Activated B cell treated with CpG ODN at 0.5 μM for 24 hours (primary cell): ENCODE data around the gene JHY. TPM values are rescaled to one million over a fixed set of nuclear protein-coding genes. Genes with fewer than 3 reads are reported as not detected.

Source experiments
- ATAC-seq: fragments of 200-7000 bp; cut with Tn5 transposase; one replicate; pipeline ENCODE4 v1.10.0; 2021; ENCODE audit warnings: low read depth, mild to moderate bottlenecking, moderate library complexity
- CTCF ChIA-PET: fragments of 350-600 bp; sonication (Branson Sonifier 250); formaldehyde crosslinking; loops from one replicate; lab custom pipeline; 2021; ENCODE audit warnings: antibody characterized with exemption; lab: Charles Lee
- POLR2A ChIA-PET: fragments of 350-600 bp; sonication (Branson Sonifier 250); formaldehyde crosslinking; loops from one replicate; lab custom pipeline; 2021; ENCODE audit warnings: antibody characterized with exemption; lab: Charles Lee
- DNase-seq: peaks from one replicate; pipeline ENCODE4 v3.0.0; 2022
- H3K27ac Mint-ChIP-seq: one replicate; pipeline ENCODE4 v1.8.0; 2020; ENCODE audit warnings: mixed read lengths
- H3K27me3 Mint-ChIP-seq: one replicate; pipeline ENCODE4 v1.8.0; 2021; ENCODE audit warnings: mixed read lengths
- H3K36me3 Mint-ChIP-seq: one replicate; pipeline ENCODE4 v1.8.0; 2021; ENCODE audit warnings: low read depth, mixed read lengths
- H3K4me1 Mint-ChIP-seq: one replicate; pipeline ENCODE4 v1.8.0; 2021; ENCODE audit warnings: mixed read lengths
- H3K4me3 Mint-ChIP-seq: one replicate; pipeline ENCODE4 v1.8.0; 2020; ENCODE audit warnings: mild to moderate bottlenecking, mixed read lengths
- H3K9me3 Mint-ChIP-seq: one replicate; pipeline ENCODE4 v1.8.0; 2020; ENCODE audit warnings: mixed read lengths
- CTCF ChIP-seq: fragments of 200-600 bp; IDR thresholded peaks from one replicate; pipeline ENCODE4 v1.8.0; 2022; ENCODE audit warnings: antibody characterized with exemption, mild to moderate bottlenecking
- intact Hi-C: fragments of 100-400 bp; cut with micrococcal nuclease; formaldehyde crosslinking; loops from one replicate; pipeline ENCODE4 v1.15.1; 2024
- total RNA-seq: library from RNA; stranded (reverse); gene quantifications from 2 replicates; pipeline ENCODE4 v1.2.3, GENCODE V29; 2022

Gene JHY
- total RNA-seq, 1 donor from 2014 or later = 2.0 TPM

DNA sequence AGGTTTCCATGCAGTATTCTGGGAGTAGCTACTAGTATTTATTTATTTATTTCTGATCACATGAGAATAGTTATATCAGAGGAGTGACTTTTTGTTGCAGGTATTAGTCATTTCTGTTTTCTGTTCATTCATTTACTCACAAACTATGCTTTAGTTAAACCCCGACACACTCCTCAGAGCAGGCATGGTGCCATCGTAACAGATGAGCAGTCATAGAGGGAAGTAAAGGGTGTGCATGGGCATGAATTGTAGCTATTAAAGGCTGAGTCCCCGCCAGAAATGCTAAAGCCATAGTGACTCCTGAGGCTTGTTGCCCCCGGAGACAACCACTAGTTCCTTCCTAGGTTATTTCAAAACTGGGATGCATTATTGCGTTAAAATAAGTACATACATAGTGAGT is 10.6 kb downstream of the JHY start:
- POLR2A ChIA-PET = no interaction called here
- no peak for TF ChIP-seq CTCF
- no peak overlapping the region for H3K4me3 Mint-ChIP-seq
- intact Hi-C loops = no loop called here
- no peaks in the 10 kb centered on the region for H3K9me3 Mint-ChIP-seq
- DNase-seq (no peak), ATAC-seq (no peak)
- CTCF ChIA-PET = no interaction called here
- peaks cover 3% of the 10 kb centered on the region for H3K27me3 Mint-ChIP-seq
- H3K36me3 Mint-ChIP-seq = no peaks in the 10 kb centered on the region
- peaks cover 5% of the 10 kb centered on the region for H3K4me1 Mint-ChIP-seq
- H3K27ac Mint-ChIP-seq = no peak overlapping the region

GRCh38 chr11:122895563-122895962 is 13.0 kb downstream of the JHY start:
- POLR2A ChIA-PET = no interaction called here

GRCh38 chr11:122897606-122898210 is 15.1 kb downstream of the JHY start:
- peaks cover 3% of the 10 kb centered on the region for H3K27me3 Mint-ChIP-seq
- ATAC-seq (no peak), DNase-seq (no peak)
- peaks cover 5% of the 10 kb centered on the region for H3K4me1 Mint-ChIP-seq
- no peaks in the 10 kb centered on the region for H3K36me3 Mint-ChIP-seq
- H3K27ac Mint-ChIP-seq = no peak overlapping the region
- intact Hi-C loops = no loop called here
- no peak overlapping the region for H3K4me3 Mint-ChIP-seq
- CTCF ChIA-PET = no interaction called here
- no peaks in the 10 kb centered on the region for H3K9me3 Mint-ChIP-seq
- no peak for TF ChIP-seq CTCF
- POLR2A ChIA-PET = no interaction called here

More at GRCh38 chr11:122895563-122895962, 13.0 kb downstream of the JHY start:
- H3K4me3 Mint-ChIP-seq = no peak overlapping the region
- H3K27me3 Mint-ChIP-seq = peaks cover 3% of the 10 kb centered on the region
- no peak overlapping the region for H3K27ac Mint-ChIP-seq
- no peaks in the 10 kb centered on the region for H3K36me3 Mint-ChIP-seq
- peaks cover 5% of the 10 kb centered on the region for H3K4me1 Mint-ChIP-seq
- DNase-seq (no peak), ATAC-seq (no peak)
- H3K9me3 Mint-ChIP-seq = no peaks in the 10 kb centered on the region
- CTCF ChIA-PET = no interaction called here
- TF ChIP-seq CTCF = no peak
- intact Hi-C loops = no loop called here

DNA sequence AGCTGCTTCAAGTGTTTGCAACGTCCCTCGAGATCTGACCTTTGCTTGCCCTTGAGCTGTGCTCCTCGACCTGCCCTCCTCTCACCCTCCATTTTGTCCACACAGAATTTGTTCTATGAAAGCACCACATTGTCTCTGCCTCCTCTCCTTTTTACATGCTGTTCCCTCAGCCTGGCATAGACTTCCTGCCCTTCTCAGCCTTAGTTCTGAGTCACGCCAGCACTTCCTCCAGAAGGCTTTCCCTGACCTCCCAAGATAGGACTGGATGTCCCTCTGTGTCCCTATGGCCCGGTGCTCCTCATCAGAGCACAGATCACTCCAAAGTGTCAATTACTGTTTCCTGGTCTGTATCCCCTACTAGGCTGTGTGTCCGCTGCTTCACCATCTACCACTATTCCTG is 16.2 kb downstream of the JHY start:
- no peak for ATAC-seq
- no peak for DNase-seq
- no peak for TF ChIP-seq CTCF
- H3K36me3 Mint-ChIP-seq = peaks cover under 1% of the 10 kb centered on the region
- ChIA-PET CTCF (no interaction called here), POLR2A (interaction anchor here (0.6 kb wide), 1 partner anchor 9 kb away, joined by 3 read pairs; no protein-coding TSS in a partner anchor)
- H3K4me3 Mint-ChIP-seq = no peak overlapping the region
- intact Hi-C loops = no loop called here
- no peak overlapping the region for H3K27ac Mint-ChIP-seq
- no peaks in the 10 kb centered on the region for H3K9me3 Mint-ChIP-seq
- H3K27me3 Mint-ChIP-seq = peaks cover 3% of the 10 kb centered on the region
- no peaks in the 10 kb centered on the region for H3K4me1 Mint-ChIP-seq

GRCh38 chr11:122900587-122901202 is 18.1 kb downstream of the JHY start:
- ChIA-PET CTCF (interaction anchor here (0.9 kb wide), 1 partner anchor 37 kb away, joined by 3 read pairs; no protein-coding TSS in a partner anchor), POLR2A (no interaction called here)
- no peaks in the 10 kb centered on the region for H3K27me3 Mint-ChIP-seq
- no peak overlapping the region for H3K27ac Mint-ChIP-seq
- intact Hi-C loops = no loop called here
- no peak for TF ChIP-seq CTCF
- no peaks in the 10 kb centered on the region for H3K4me1 Mint-ChIP-seq
- DNase-seq (no peak), ATAC-seq (no peak)
- H3K36me3 Mint-ChIP-seq = peaks cover 2% of the 10 kb centered on the region
- no peak overlapping the region for H3K4me3 Mint-ChIP-seq
- no peaks in the 10 kb centered on the region for H3K9me3 Mint-ChIP-seq
